ENCODE results near the gene RNF31.
A peak's percentile ranks its signal among the peaks of the same experiment; 100 is the strongest.
"Not testable (repeated sequence)": the region's sequence is repeated elsewhere in the genome, so short reads cannot be mapped to it uniquely, and the experiment has no call there.

Gene RNF31

DNA sequence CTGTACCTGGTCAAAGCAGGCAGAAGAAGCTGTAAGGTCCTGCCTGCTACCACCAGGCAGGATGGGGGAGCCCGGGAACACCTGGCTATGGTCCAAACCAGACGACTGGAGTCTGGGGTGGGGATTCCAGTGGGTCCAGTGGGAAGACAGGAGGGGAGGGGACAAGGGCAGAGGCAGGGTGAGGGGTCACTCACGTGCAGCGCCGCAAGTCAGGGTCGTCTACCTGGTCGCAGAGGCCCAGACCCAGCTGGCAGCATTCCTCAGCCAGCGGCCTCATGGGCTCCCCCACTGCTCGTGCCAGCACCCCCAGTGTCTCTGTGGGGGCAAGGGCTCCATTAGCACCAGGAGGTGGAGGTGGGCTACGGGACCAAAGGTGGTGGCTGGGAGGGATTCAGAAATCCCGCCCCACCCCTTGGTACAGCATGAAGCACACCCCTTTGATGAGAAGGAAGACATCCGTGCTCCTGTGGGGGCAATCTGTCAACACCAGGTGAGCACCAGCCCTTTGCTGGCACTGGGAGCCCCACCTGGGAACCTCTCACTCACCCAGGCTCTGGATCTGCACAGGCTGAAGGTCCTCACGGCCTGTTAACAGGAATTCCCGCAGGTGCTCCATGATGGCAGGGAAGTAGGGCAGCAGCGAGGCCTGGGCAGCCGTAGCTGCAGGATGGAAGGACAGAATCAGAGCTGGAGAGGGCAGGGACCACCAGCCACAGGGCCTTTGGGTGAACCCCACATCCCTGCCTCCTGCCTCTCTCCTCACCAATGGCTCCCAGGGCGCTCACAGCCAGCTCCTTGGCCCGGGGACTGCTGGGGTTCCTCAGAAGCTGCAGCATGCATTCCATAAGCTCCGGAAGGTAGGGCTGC is 37.0 kb downstream of the RNF31 start:
- no peak for DNase-seq

DNA sequence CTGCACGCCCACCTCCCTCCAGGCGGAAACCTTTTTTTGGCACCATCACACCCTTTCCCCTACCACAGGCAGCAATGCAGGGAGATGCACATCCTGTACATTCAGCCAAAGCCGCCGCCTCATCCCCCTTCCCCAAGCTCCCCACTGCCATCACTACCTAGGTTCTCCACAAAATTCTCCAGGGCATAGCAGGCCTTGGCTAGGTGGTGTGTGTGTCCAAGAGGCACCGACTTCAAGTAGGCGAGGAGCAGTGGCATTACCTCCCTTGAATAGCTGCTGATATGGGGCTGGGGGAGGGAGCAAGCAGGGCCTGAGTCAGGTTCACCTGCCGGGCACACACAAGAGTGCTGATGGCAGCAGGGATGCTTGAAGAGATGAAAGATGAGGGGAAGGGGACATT is 37.7 kb downstream of the RNF31 start:
- no peak for DNase-seq

DNA sequence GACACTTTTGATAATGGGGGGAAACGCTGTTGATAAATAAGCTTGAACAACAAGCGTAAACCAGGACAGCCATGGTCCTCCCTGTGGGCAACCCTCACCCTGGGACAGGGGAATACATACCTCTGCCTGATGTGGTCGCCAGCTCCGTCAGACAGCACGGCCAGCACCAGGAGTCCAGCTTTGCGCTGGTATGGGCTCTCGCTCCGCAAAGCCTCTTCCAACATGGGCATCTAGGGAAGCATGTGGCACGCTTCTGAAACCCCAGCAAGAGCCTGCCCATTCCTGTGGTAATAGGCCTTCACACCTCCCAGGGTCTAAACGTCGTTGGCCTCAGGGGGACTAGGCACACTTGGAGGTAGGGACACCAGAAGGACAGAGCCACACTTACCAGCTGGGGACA is 38.4 kb downstream of the RNF31 start:
- no peak for DNase-seq

DNA sequence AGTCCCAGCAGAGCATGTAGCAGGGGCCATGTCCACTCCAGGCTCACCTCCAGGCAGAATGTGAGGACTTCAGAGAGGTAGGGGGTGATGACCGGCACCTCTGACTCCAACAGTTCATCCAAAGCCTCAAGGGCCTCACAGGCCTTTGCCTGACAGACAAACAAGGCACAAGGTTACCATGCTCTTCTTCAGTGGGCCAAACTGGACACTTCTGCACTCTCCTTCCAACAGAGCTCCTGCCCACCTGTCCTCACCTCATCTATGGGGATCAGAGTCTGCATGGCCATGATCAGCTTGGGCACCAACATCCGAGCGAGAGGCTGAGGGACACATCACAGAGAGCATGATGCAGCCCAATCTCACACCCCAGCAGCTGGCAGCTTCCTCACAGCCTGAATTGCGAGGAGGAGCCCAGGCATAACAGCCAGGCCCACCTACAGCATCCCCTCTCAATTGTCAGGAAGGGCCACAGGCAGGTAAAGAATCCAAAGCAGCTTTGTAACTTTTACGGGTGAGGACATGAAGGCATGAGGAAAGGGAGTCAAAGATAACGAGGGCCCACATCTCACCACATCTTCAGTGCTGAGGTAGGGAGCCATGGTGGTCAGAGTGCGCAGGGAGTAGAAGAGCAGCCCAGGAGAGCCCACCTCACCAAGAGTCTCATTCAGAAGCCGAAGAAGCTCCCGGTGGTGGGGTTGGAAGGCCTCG is 39.7 kb downstream of the RNF31 start:
- DNase-seq: no peak

DNA sequence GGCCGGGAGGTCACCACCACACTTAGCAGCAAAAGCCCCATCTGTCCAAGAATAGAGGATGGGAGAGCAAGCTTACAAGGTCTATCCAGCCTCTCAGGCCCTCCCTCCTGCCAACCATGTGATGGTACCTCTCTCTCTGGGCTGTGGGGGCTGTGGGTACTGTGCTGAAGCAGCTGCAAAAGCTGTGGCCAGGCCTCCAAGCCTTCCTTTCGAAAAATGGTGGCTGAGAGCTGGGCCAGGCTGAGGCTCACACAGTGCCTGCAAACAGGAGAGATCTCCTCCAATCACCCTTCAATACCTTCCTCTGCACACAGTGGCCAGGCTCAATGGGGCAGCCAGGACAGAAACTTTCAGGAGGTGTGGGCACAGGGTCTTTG is 40.2 kb downstream of the RNF31 start:
- no peak for DNase-seq

DNA sequence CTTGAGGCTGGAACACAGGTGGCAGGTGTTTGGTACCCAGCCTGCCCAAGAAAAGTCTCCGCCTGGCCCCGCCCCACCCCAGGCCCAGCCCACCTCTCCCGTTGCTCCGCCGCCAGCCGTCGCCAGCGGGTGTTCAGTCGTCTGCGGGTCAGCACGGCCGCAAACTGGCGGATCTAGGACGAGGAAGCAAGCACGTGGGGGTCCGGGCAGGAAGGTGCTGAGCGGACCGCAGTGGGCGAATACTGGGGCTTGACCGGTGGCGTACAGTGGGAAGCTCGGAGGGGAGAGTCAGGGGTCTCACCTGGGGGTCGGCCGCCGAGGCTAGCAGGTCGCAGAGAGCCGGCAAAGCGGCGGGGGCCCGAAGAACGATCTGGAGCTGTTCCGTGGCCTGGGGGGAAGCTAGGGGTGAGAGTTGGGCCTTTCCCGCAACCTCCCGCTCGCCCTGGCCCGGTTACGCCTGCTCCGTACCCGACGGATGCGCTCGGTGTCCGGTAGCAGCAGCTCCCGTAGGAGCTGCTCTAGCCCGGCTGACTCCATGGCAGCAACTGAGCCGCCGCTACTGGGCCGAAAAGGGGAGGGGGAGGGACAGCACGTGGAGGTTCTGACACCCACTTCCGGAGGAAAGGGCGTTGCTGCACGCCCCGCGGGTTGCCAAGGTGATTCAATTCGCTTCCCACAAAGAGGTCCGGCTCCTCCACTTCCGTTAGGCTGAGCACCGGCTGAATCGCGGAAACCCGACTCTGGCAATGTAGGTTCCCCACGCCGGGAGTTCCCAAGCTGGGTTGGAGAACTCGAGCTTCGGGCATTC is 41.2 kb downstream of the RNF31 start, which contains the start of gene IPO4:
TSS of gene IPO4 (minus strand) at position 566 of the 808 bp plus-strand sequence. CDS start at position 537, 29 bp downstream.
- DNase-seq: peak; percentile 92 to 97

DNA sequence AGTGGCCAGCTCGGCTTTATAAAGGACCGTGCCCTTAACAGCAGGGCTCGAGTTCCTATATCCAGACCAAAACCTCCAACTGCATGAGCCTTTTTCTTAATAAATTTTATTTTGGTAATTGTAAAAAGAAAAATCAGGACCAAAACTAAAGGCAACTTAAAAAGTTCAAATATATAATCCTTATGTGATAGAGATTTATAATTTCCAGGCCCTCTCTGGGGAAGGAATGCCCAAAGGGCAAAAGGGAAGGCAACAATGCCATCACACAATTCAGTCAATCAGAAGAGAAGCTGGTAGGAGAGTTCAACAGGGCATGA is 41.7 kb downstream of the RNF31 start:
- DNase-seq: no peak

DNA sequence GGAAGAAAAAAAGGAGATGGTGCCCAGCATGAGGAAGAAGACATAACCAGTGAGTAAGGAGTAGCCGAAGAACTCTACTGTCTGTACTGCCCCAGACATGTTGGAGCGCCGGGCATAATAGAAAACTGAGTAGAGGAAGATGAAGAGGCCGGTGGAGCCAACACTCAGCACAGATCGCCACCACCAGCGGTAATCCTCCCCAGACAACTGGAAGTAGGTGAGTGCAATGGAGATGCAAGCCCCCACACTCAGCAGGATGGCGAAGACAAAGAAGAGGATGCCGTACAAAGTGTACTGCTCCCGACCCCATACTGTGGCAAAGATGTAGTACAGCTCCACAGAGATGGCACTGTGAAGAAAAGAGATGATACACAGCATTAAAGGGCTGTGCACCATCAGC is 42.2 kb downstream of the RNF31 start:
- no peak for DNase-seq

DNA sequence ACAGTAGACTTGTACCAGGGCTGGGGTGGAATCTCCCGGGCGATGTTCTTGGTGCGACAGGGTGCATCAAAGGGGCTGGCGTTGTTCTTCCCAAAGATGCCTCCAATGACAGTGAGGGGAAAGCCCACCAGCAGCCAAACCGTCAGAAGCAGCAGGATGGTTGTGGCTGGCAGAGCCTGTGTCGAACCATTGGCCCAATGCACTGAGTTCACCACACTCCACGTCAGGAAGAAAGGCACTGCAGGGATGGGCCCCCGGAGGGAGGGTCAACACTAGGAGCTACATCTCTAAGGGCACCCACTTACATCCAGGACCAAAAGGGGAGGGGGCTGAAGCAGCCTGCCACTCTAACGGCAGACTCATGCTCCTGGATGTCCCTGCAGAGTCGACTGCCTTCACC is 43.1 kb downstream of the RNF31 start:
- DNase-seq: no peak

DNA sequence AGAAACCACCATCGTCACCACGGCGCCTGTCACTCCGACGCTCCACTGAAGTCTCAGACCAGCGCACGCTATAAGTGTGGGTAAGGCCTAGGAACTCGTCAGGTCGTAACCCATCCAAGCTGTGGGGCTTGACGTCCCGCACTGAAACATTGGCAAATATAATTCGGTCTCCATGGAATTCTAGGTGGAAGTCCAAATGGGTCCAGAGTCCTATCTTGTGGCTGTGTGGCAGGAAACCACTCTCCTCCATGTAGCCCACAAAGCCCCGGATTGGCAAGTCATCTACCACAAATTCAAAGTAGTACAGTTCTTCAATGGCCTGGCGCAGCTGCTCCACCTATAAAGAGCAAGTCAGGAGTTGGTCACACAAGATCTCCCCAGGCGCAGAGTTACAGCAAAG is 45.6 kb downstream of the RNF31 start:
- no peak for DNase-seq

DNA sequence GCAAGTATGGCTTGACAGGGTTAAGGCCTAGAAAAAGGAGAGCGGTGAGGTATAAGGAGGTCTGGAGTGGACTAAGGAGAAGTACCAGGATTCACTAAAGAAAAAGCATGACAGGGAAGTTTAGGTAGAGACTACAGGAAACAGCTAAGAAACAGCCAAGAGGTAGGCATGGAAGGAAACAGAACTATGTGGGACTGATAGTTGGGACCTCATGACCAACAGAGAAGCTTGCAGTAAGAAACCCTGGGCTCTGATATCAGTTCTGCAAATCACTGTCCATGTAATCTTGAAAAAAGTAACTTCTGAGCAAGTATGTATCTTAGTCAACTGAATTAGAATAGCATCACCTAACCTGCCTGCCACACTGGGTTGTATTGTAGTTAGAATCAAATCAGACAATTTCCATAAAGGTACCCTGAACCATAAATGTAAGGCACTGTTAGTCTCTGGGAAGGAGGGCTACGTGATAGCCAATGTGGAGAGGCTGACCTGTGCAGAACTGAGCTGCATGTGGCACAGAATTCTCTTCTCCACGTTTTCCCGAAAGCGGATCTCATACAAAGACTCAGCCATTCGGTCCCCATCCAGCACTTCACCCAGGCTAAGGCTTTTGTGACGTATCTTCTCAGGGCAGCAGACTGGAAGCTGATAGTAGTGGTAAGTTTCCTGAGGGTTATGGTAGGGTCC is 47.0 kb downstream of the RNF31 start:
- DNase-seq: no peak

DNA sequence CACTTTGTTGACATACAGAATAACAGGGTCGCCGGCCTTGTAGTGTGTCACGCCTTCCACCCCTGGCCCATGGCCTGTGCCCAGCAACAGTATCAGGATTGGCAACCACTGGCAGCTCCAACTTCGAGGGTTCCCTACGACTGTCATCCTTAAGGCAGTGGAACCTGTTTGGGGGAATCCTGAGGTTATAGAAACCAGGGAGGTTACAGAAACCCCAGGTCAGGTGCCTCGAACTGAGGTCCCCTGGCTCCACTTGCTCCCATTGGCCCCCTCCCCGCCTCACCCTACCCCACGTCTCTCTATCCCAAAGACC is 47.5 kb downstream of the RNF31 start:
- no peak for DNase-seq

DNA sequence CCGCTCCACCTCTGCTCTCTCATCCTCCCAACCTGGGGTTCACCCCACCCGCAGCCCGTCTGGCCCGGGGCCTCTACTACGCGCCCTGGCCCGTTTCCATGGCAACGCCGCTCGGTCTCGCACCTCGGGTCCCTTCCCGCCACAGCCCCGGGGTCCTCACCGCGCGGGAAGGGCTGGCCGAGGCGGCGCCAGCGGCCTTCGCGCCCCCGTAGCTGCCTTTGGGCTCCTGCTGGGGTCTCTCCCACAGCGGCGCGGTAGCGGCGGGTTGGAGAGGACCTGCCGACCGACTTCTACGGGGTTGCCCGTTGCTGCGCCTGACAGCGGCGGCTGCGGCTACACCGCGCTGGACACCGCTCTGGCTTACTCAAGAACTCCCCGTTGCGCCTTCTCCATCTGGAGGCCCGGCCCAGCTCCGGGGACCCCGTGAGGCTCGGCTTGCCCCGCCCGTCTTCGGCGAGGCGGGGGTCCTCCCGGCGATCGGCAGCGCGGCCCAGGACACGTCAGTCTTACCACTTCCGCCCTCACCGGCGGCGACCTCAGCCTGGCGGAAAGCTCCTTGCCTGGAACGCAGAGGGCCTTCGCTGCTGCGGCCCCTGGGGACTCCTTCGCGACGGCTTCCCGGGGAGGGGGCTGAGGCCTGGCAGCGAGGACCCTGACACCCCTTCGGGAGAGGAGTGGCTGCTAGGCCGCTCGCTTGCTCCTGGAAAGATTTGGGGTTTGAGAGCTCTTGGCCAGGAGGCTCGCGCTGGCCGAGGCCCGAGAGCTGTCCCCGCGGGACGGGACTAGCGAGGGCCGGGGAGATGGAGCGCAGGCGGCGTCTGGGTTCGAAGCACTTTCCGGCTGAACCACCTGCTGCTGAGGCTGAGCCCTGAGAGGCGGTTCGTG is 48.1 kb downstream of the RNF31 start, which contains the start of gene TM9SF1:
TSS of gene TM9SF1 (minus strand) at position 256 of the 885 bp plus-strand sequence. CDS start 422 bp downstream, outside the sequence.
- peak; percentile 75 to 76 for DNase-seq

DNA sequence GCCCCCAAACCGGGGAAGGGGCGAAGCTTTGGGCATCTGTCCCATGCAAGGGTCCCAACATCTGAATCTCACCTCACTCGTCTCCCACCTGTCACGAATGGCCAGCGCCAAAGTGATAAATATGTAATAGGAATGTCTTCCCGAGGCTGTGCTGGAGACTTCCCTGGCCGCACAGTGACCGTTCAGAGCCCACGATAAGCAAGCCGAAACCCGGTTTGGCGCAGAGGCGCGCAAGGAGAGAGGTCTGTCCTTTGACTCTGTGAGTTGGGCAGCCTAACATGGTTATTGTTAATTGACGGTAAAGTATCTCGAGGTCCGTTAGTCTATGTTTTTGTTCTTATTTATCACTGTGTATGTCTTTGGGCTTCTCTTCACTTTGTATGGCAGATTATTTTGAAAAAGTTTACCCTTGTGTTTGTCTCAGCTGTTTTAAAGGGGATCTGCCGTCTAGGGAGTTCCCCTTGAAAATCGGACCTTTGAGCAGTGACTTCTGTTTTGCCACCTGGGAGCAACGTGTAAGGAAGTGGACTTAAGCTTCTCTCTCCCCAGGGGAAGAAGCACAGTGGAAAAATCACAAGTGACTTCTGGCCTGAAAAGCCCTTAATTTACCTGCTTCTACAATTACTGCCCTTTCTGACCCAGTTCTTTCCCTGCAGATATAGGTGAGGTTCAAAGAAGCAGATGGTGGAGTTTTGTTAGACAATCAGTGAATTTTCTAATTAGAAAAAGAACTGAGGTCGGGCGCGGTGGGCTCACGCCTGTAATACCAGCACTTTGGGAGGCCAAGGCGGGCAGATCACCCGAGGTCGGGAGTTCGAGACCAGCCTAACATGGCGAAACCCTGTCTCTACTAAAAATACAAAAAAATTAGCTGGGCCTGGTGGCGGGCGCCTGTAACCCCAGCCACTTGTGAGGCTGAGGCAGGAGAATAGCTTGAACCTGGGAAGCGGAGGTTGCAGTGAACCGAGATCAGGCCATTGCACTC is 49.1 kb downstream of the RNF31 start:
- peak; percentile 21 to 26 for DNase-seq

DNA sequence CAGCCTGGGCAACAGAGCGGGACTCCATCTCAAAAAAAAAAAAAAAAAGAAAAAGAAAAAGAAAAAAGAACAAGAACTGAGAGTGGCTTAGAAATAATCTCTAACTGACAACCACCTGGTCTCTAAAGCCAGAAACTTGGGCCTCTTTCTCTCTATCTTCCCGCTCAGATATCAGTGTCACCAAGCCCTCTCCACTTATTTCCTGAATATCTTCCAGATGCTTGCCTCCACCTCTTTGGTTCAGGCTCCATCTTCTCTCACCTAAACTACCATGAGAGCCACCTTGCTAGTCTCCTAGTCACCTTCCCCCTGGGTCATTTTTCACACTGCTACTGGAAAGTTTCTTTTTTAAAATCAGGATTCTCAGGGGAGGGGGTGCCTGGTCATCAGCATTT is 49.8 kb downstream of the RNF31 start:
- DNase-seq: no peak

DNA sequence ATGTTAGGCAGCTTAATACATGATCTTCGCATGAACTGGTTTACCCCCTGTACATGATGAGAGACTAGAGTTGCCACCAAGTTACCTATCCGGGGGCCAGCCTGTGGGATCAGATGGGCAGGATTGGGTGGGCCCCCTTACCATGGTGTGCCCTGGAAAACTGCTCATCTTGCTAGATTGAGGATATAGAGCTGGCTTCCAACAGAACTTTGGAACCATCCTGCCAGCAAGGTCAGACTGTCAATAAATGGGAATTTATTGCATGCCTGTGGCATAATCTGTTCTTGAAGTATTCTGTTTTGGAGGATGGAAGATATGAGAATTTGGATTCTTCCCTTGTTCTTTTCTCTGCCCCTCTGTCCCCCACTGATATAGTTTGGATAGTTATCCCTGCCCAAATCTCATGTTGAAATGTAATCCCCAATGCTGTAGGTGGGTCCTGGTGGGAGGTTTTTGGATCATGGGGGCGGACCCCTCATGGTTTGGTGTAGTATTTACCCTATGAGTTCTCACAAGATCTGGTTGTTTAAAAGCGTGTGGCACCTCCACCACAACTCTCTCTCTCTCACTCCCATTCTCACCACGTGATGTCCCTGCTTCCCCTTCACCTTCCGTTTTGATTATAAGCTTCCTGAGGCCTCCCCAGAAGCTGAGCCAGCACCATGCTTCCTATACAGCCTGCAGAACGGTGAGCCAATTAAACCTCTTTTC is 51.7 kb downstream of the RNF31 start:
- no peak for DNase-seq

DNA sequence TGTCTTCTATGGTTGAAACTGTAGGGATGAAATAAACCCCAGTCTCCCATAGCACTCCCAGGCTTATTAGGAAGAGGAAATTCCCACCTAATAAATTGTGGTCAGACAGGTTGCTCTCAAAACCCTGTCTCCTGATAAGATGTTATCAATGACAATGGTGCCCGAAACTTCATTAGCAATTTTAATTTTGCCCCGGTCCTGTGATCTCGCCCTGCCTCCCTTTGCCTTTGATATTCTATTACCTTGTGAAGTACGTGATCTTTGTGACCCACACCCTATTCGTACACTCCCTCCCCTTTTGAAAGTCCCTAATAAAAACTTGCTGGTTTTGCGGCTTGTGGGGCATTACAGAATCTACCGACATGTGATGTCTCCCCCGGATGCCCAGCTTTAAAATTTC is 55.2 kb downstream of the RNF31 start:
- not testable (repeated sequence) for DNase-seq

DNA sequence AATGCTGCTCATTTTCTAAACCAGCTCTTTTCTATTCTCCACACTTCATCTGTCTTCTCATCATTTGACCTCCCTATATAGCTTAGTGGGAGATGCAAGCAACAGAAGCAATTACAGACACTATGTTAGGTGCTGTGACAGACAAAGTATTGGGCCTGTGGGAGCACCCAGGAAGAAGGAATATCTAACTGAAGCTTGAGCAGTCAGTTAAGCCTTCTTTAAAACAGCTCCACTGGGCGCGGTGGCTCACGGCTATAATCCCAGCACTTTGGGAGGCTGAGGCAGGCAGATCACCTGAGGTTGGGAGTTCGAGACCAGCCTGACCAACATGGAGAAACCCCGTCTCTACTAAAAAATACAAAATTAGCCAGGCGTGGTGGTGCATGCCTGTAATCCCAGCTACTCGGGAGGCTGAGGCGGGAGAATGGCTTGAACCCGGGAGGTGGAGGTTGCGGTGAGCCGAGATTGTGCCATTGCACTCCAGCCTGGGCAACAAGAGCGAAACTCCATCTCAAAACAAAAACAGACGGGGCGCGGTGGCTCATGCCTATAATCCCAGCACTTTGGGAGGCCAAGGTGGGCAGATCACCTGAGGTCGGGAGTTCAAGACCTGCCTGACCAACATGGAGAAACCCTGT is 56.1 kb downstream of the RNF31 start:
- DNase-seq: not testable (repeated sequence)

Measured in inflammatory macrophage treated with lipopolysaccharide for 1 hour (primary cell).